ENCODE results near the gene NR3C2. TPM values are rescaled to one million over a fixed set of nuclear protein-coding genes. Genes with fewer than 3 reads are reported as not detected.

NR3C2 gene
- total RNA-seq, 1 donor from 2014 or later = 2.7 TPM

DNA sequence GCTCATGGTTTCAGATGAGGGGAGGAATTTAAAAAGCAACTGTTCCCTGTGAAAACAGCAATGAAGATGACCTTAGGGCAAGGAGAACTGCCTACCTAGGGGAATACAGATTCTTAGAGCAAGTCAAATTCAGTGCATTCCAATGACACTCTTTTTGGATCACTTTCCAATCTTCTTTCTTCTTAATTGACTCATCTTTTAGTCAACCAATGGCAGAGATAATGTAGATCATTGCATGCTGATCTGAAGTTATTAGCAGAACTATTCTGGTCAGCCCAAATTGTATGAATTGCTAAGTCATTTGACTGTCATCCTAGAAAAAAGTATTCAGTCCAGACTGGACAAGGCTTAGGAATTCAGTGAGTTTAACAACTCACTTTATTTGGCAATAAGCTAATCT is 12.6 kb upstream of the NR3C2 start:
- no peaks in the 10 kb centered on the region for H3K4me1 Mint-ChIP-seq (ENCODE audit: low read depth)
- H3K27ac Mint-ChIP-seq = no peak overlapping the region

DNA sequence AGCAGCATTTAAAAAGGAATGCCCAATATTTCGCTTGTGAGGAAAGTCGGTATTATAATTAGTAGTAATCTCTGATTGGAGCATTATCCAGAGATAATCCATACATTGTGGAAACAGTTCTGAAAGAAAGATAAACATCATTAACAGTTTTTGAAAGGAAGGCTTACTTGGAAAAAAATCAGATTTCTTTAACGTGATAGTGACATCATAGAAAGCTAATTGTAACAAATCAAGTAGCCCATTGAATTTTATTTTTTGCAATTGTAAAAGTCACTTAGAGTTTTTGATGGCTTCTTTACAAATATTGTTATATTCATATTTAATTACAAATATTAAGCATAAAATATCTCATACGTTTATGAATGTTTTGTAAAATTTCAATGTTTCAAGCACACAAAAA is 11.6 kb upstream of the NR3C2 start:
- no peak for DNase-seq (ENCODE audit: low spot score, unreplicated experiment)
- H3K27me3 Mint-ChIP-seq = peaks cover 17% of the 10 kb centered on the region
- H3K4me3 Mint-ChIP-seq (ENCODE audit: low read depth) = no peak overlapping the region
- no peak overlapping the region for H3K27ac Mint-ChIP-seq
- H3K36me3 Mint-ChIP-seq (ENCODE audit: insufficient read depth) = no peaks in the 10 kb centered on the region
- H3K4me1 Mint-ChIP-seq (ENCODE audit: low read depth) = no peaks in the 10 kb centered on the region
- TF ChIP-seq, protein P1, sequence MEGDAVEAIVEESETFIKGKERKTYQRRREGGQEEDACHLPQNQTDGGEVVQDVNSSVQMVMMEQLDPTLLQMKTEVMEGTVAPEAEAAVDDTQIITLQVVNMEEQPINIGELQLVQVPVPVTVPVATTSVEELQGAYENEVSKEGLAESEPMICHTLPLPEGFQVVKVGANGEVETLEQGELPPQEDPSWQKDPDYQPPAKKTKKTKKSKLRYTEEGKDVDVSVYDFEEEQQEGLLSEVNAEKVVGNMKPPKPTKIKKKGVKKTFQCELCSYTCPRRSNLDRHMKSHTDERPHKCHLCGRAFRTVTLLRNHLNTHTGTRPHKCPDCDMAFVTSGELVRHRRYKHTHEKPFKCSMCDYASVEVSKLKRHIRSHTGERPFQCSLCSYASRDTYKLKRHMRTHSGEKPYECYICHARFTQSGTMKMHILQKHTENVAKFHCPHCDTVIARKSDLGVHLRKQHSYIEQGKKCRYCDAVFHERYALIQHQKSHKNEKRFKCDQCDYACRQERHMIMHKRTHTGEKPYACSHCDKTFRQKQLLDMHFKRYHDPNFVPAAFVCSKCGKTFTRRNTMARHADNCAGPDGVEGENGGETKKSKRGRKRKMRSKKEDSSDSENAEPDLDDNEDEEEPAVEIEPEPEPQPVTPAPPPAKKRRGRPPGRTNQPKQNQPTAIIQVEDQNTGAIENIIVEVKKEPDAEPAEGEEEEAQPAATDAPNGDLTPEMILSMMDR (IDR thresholded peaks at IDR 0.05; ENCODE audit: unreplicated experiment) = no peak
- no peaks in the 10 kb centered on the region for H3K9me3 Mint-ChIP-seq (ENCODE audit: low read depth)

More for the DNA sequence above, 12.6 kb upstream of the NR3C2 start:
- no peak overlapping the region for H3K4me3 Mint-ChIP-seq (ENCODE audit: low read depth)
- TF ChIP-seq, protein P1 (IDR thresholded peaks at IDR 0.05; ENCODE audit: unreplicated experiment) = no peak
- DNase-seq (ENCODE audit: low spot score, unreplicated experiment) = no peak
- peaks cover 12% of the 10 kb centered on the region for H3K27me3 Mint-ChIP-seq
- no peaks in the 10 kb centered on the region for H3K9me3 Mint-ChIP-seq (ENCODE audit: low read depth)
- no peaks in the 10 kb centered on the region for H3K36me3 Mint-ChIP-seq (ENCODE audit: insufficient read depth)

DNA sequence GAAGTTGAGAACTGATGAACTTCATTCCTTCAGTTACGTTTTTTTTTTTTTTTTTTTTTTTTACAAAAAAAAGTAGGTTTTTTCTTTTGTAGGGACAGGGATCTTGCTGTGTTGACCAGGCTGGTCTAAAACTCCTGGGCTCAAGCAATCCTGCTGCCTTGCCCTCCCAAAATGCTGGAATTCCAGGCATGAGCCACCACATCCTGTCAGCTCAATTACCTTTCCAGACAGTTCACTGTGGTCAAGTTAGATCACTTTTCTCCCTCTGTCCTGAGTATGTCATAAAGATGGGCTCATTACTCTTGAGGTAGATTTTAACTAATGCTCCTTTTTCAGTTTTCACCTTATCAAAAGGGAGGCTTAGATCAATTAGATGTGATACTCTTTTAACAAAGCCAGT is 10.8 kb upstream of the NR3C2 start:
- Mint-ChIP-seq H3K27me3 (peaks cover 24% of the 10 kb centered on the region), H3K27ac (no peak overlapping the region), H3K36me3 (ENCODE audit: insufficient read depth) (no peaks in the 10 kb centered on the region), H3K4me3 (ENCODE audit: low read depth) (no peak overlapping the region), H3K4me1 (ENCODE audit: low read depth) (no peaks in the 10 kb centered on the region), H3K9me3 (ENCODE audit: low read depth) (no peaks in the 10 kb centered on the region)
- TF ChIP-seq, protein P1 (IDR thresholded peaks at IDR 0.05; ENCODE audit: unreplicated experiment) = no peak
- DNase-seq (ENCODE audit: low spot score, unreplicated experiment) = no peak

DNA sequence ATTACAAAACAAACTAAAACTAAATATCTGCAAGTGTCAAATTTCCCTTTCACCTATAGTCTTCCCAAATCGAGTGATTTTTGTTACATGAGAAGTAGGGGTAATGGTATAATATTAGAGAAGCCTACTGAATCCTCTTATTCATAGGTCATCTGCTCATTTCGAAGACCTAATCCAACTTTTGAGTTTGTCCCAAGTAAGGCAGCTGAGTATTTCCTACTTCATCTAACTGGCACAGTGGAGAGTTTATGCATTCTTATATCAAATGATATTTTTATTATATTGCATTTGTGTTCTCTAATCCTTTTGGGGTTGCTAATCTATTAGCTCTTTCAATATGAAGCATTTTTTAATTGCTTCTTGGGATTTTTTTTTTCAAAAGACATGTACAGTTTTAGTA is 7.7 kb upstream of the NR3C2 start:
- no peak for DNase-seq (ENCODE audit: low spot score, unreplicated experiment)
- Mint-ChIP-seq H3K4me1 (ENCODE audit: low read depth) (peaks cover 2% of the 10 kb centered on the region), H3K4me3 (ENCODE audit: low read depth) (no peak overlapping the region), H3K9me3 (ENCODE audit: low read depth) (no peaks in the 10 kb centered on the region), H3K27me3 (peaks cover 42% of the 10 kb centered on the region), H3K27ac (no peak overlapping the region), H3K36me3 (ENCODE audit: insufficient read depth) (no peaks in the 10 kb centered on the region)
- TF ChIP-seq, protein P1 (IDR thresholded peaks at IDR 0.05; ENCODE audit: unreplicated experiment) = no peak

DNA sequence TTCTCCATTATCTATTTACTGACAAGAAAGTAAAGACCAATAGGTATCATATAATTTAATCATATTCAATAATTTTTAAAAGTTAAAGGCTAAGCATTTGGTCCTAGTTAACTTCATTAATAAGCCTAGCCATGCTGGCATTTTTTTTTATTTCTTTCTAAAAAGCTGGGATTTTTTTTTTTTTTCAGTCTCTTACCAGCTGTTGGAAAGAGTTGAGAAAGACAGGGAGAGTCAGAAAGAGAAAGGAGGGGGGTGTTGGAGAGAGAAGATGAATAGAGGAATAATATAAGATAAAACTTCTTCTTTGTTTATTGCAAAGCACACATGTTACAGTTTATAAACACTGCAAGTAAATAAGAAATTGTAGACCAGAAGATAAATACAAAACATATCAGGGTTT is 5.9 kb upstream of the NR3C2 start:
- TF ChIP-seq, protein P1 (IDR thresholded peaks at IDR 0.05; ENCODE audit: unreplicated experiment) = no peak
- Mint-ChIP-seq H3K4me3 (ENCODE audit: low read depth) (no peak overlapping the region), H3K4me1 (ENCODE audit: low read depth) (peaks cover 3% of the 10 kb centered on the region), H3K27ac (no peak overlapping the region), H3K36me3 (ENCODE audit: insufficient read depth) (no peaks in the 10 kb centered on the region), H3K9me3 (ENCODE audit: low read depth) (no peaks in the 10 kb centered on the region), H3K27me3 (peaks cover 50% of the 10 kb centered on the region)
- DNase-seq (ENCODE audit: low spot score, unreplicated experiment) = no peak
